H9 (cell line): ENCODE data around the gene CHRND. TPM values are rescaled to one million over a fixed set of nuclear protein-coding genes. Genes with fewer than 3 reads are reported as not detected.

Experiments used
- DNase-seq: peaks from one replicate; pipeline ENCODE4 v3.0.0-alpha.2; 2017
- H2AFZ ChIP-seq: one replicate; pipeline ENCODE4 v1.6.1; 2013; ENCODE audit warnings: mild to moderate bottlenecking, low read length, control low read depth, moderate library complexity
- H2AK5ac ChIP-seq: 2 replicates; pipeline ENCODE4 v1.6.1; 2013; ENCODE audit warnings: low read length, control low read depth, mixed read lengths; ENCODE audit not compliant: insufficient read length
- H2BK120ac ChIP-seq: one replicate; pipeline ENCODE4 v1.6.1; 2013; ENCODE audit warnings: low read depth, mild to moderate bottlenecking, low read length, control low read depth, inconsistent platforms; ENCODE audit not compliant: poor library complexity, severe bottlenecking
- H2BK12ac ChIP-seq: 2 replicates; pipeline ENCODE4 v1.6.1; 2013; ENCODE audit warnings: low read length, control low read depth, mixed read lengths, low read depth; ENCODE audit not compliant: insufficient read length
- H2BK15ac ChIP-seq: 2 replicates; pipeline ENCODE4 v1.6.1; 2013; ENCODE audit warnings: low read depth, low read length, control low read depth
- H2BK20ac ChIP-seq: one replicate; pipeline ENCODE4 v1.6.1; 2013; ENCODE audit warnings: low read depth, mild to moderate bottlenecking, low read length, control low read depth, inconsistent platforms; ENCODE audit not compliant: poor library complexity, severe bottlenecking
- H2BK5ac ChIP-seq: 2 replicates; pipeline ENCODE4 v1.6.1; 2013; ENCODE audit warnings: low read length, control low read depth, mixed read lengths; ENCODE audit not compliant: insufficient read length
- H3K14ac ChIP-seq: 2 replicates; pipeline ENCODE4 v1.6.1; 2013; ENCODE audit warnings: low read length, control low read depth; ENCODE audit not compliant: insufficient read depth
- H3K18ac ChIP-seq: 2 replicates; pipeline ENCODE4 v1.6.1; 2013; ENCODE audit warnings: low read depth, mild to moderate bottlenecking, mixed read lengths, low read length, control low read depth; ENCODE audit not compliant: insufficient read length
- H3K23ac ChIP-seq: 2 replicates; pipeline ENCODE4 v1.6.1; 2013; ENCODE audit warnings: low read length, control low read depth, mixed read lengths, low read depth; ENCODE audit not compliant: insufficient read length
- H3K23me2 ChIP-seq: 2 replicates; pipeline ENCODE4 v1.6.1; 2013; ENCODE audit warnings: low read depth, mild to moderate bottlenecking, mixed read lengths, low read length, control low read depth; ENCODE audit not compliant: insufficient read length, poor library complexity, severe bottlenecking
- H3K27ac ChIP-seq: 2 replicates; pipeline ENCODE4 v1.5.1; 2013; ENCODE audit warnings: low read length, control low read depth, mixed read lengths, low read depth; ENCODE audit not compliant: insufficient read length
- H3K27me3 ChIP-seq: 2 replicates; pipeline ENCODE4 v1.6.1; 2013; ENCODE audit warnings: low read length, control low read depth, inconsistent platforms; ENCODE audit not compliant: insufficient read depth
- H3K4ac ChIP-seq: 2 replicates; pipeline ENCODE4 v1.6.1; 2013; ENCODE audit warnings: low read depth, mild to moderate bottlenecking, control low read depth, inconsistent platforms, low read length, moderate library complexity
- H3K4me1 ChIP-seq: 2 replicates; pipeline ENCODE4 v1.6.1; 2013; ENCODE audit warnings: low read length, control low read depth, inconsistent platforms; ENCODE audit not compliant: insufficient read depth
- H3K4me2 ChIP-seq: 2 replicates; pipeline ENCODE4 v1.6.1; 2013; ENCODE audit warnings: low read length, control low read depth, mixed read lengths; ENCODE audit not compliant: insufficient read length, insufficient read depth
- H3K56ac ChIP-seq: 2 replicates; pipeline ENCODE4 v1.6.1; 2013; ENCODE audit warnings: low read depth, mild to moderate bottlenecking, mixed read lengths, low read length, control low read depth; ENCODE audit not compliant: insufficient read length
- H3K79me1 ChIP-seq: 2 replicates; pipeline ENCODE4 v1.6.1; 2013; ENCODE audit warnings: low read depth, mild to moderate bottlenecking, moderate library complexity, low read length, control low read depth, inconsistent platforms; ENCODE audit not compliant: insufficient read depth, poor library complexity, severe bottlenecking
- H3K79me2 ChIP-seq: 2 replicates; pipeline ENCODE4 v1.6.1; 2013; ENCODE audit warnings: low read length, control low read depth, inconsistent platforms; ENCODE audit not compliant: insufficient read depth
- H3K9ac ChIP-seq: 2 replicates; pipeline ENCODE4 v1.6.1; 2013; ENCODE audit warnings: low read length, control low read depth, mixed read lengths; ENCODE audit not compliant: insufficient read length; ENCODE audit errors: extremely low read depth
- H3K9me3 ChIP-seq: one replicate; pipeline ENCODE4 v1.6.1; 2013; ENCODE audit warnings: low read depth, low read length, inconsistent platforms; ENCODE audit not compliant: control insufficient read depth
- H3T11ph ChIP-seq: one replicate; pipeline ENCODE4 v1.6.1; 2013; ENCODE audit warnings: mild to moderate bottlenecking, low read length, control low read depth, inconsistent platforms
- H4K20me1 ChIP-seq: one replicate; pipeline ENCODE4 v1.6.1; 2013; ENCODE audit not compliant: control insufficient read depth, insufficient read length, insufficient read depth
- H4K5ac ChIP-seq: 2 replicates; pipeline ENCODE4 v1.6.1; 2013; ENCODE audit warnings: low read depth, mild to moderate bottlenecking, mixed read lengths, low read length, control low read depth; ENCODE audit not compliant: insufficient read length
- H4K8ac ChIP-seq: replicated peaks from 2 replicates; pipeline ENCODE4 v1.6.1; 2013; ENCODE audit warnings: low read length, control low read depth, mixed read lengths, low read depth; ENCODE audit not compliant: insufficient read length
- H4K91ac ChIP-seq: 2 replicates; pipeline ENCODE4 v1.6.1; 2013; ENCODE audit warnings: low read depth, mild to moderate bottlenecking, moderate library complexity, mixed read lengths, low read length, control low read depth; ENCODE audit not compliant: insufficient read length
- H3K27ac Mint-ChIP-seq, 3 experiments: 2 replicates in 2 of 3; 3 replicates in 1 of 3; pipeline ENCODE4 v1.8.0; 2020 to 2021; ENCODE audit warnings: mixed read lengths in 3 of 3, mild to moderate bottlenecking in 1 of 3, moderate library complexity in 1 of 3
- H3K27me3 Mint-ChIP-seq: 2 replicates; pipeline ENCODE4 v1.8.0; 2021; ENCODE audit warnings: low read depth, mild to moderate bottlenecking, moderate library complexity, mixed read lengths
- H3K36me3 Mint-ChIP-seq, 3 experiments: 2 replicates in 2 of 3; 3 replicates in 1 of 3; pipeline ENCODE4 v1.8.0; 2020 to 2021; ENCODE audit warnings: low read depth in 3 of 3, mixed read lengths in 3 of 3; ENCODE audit not compliant: insufficient read depth in 1 of 3
- H3K4me1 Mint-ChIP-seq, 2 experiments: 2 replicates each; pipeline ENCODE4 v1.8.0; 2020; ENCODE audit warnings: mixed read lengths in 2 of 2
- H3K4me3 Mint-ChIP-seq, 2 experiments: 2 replicates in 1 of 2; 3 replicates in 1 of 2; pipeline ENCODE4 v1.8.0; 2020 to 2021; ENCODE audit warnings: mild to moderate bottlenecking in 2 of 2, mixed read lengths in 2 of 2, moderate library complexity in 1 of 2
- H3K9me3 Mint-ChIP-seq, 2 experiments: 2 replicates in 1 of 2; 3 replicates in 1 of 2; pipeline ENCODE4 v1.8.0; 2020; ENCODE audit warnings: mild to moderate bottlenecking in 2 of 2, mixed read lengths in 2 of 2, moderate library complexity in 1 of 2
- CTCF ChIP-seq: fragments of 200-600 bp; sonication (generic); conservative IDR thresholded peaks from 3 replicates; pipeline ENCODE4 v1.8.0; 2021; ENCODE audit warnings: antibody characterized with exemption, mild to moderate bottlenecking
- WGBS: extraction: QIAGEN DNeasy Blood & Tissue Kit; methylation state at CpG from one replicate; pipeline ENCODE4 v1.1.7; 2013; ENCODE audit warnings: missing lambda C conversion rate, low lambda C conversion rate, mixed read lengths; ENCODE audit not compliant: insufficient read length; ENCODE audit errors: extremely low coverage; 5-methylcytosine and 5-hydroxymethylcytosine counted together
- total RNA-seq: library from RNA; stranded (reverse); gene quantifications from 2 replicates; pipeline ENCODE4 v1.2.1, GENCODE V29; 2021

Gene CHRND
- total RNA-seq, 1 experiment from 2014 or later = not detected

- Histone ChIP-seq H3T11ph (no peak overlapping the region), H3K9ac (no peak overlapping the region), H3K18ac (no peak overlapping the region), H3K23ac (no peak overlapping the region), H4K91ac (no peak overlapping the region), H3K14ac (peak overlapping the region; percentile 17; the same call in 1 of the 2 replicates), H2BK20ac (no peak overlapping the region), H3K27ac (no peak overlapping the region), H3K79me2 (no peaks in the 10 kb centered on the region), H2AK5ac (no peak overlapping the region), H4K5ac (no peak overlapping the region), H3K9me3 (no peaks in the 10 kb centered on the region), H3K23me2 (peaks cover 9% of the 10 kb centered on the region), H4K8ac (no peak overlapping the region), H4K20me1 (no peaks in the 10 kb centered on the region), H2BK15ac (no peak overlapping the region), H2AFZ (no peak overlapping the region), H3K4me2 (peak overlapping the region; percentile 48), H3K56ac (no peak overlapping the region), H2BK120ac (no peak overlapping the region), H3K4ac (no peak overlapping the region), H2BK5ac (no peak overlapping the region), H3K79me1 (no peaks in the 10 kb centered on the region), H3K27me3 (peaks cover 34% of the 10 kb centered on the region), H3K4me1 (peaks cover 2% of the 10 kb centered on the region; the same call in 1 of the 2 replicates), H2BK12ac (no peak overlapping the region)
- WGBS = no CpG with 5 or more reads among the region's 74 CpGs
- peak overlapping the region; percentile 55 to 77 for H3K4me3 Mint-ChIP-seq
- peaks cover 87% of the 10 kb centered on the region for H3K27me3 Mint-ChIP-seq
- peak; percentile 49 for DNase-seq
- H3K4me1 Mint-ChIP-seq = peaks cover 20 to 34% of the 10 kb centered on the region in 2 experiments
- no peaks in the 10 kb centered on the region; a peak in 1 of 5 replicates for H3K9me3 Mint-ChIP-seq
- H3K27ac Mint-ChIP-seq = no peak overlapping the region
- no peak for TF ChIP-seq CTCF
- H3K36me3 Mint-ChIP-seq = peaks cover 0 to 8% (median 0%) of the 10 kb centered on the region in 3 experiments; a peak in 3 of 7 replicates
Measured at GRCh38 chr2:232486558-232487384, 39.2 kb upstream of the CHRND start.
